Endothelial cell of umbilical vein (primary cell): ENCODE measurements around the gene IGF2BP2. TPM values are rescaled to one million over a fixed set of nuclear protein-coding genes. Genes with fewer than 3 reads are reported as not detected.

Experiments
- BruUV-seq: library from RNA; stranded (reverse); fragments of 400-500 nt; replicated peaks from 2 replicates; lab custom pipeline; 2021; lab: Mats Ljungman, UMichigan
- CTCF ChIA-PET: fragments of 300-600, 350-600 bp; sonication (Branson Sonifier 250); formaldehyde crosslinking; loops from one replicate; lab custom pipeline; 2021; ENCODE audit warnings: antibody characterized with exemption, inconsistent platforms; lab: Charles Lee
- POLR2A ChIA-PET: fragments of 300-600, 350-600 bp; sonication (Branson Sonifier 250); formaldehyde crosslinking; loops from one replicate; lab custom pipeline; 2021; ENCODE audit warnings: antibody characterized with exemption, inconsistent platforms; lab: Charles Lee
- DNase-seq: peaks from one replicate; pipeline ENCODE4 v3.0.0-alpha.2; 2011; ENCODE audit warnings: low read depth, low spot score
- FAIRE-seq: peaks from 2 replicates; lab custom pipeline; 2011; peaks lifted over from hg19 to GRCh38; lab: Jason Lieb, UNC
- H2AFZ ChIP-seq: 2 replicates; pipeline ENCODE4 v1.6.0; 2012; ENCODE audit warnings: low read depth, low read length, control low read depth, inconsistent platforms
- H3K27ac ChIP-seq: 2 replicates; pipeline ENCODE4 v1.5.1; 2011; ENCODE audit warnings: low read depth, mild to moderate bottlenecking, control low read depth, low read length, moderate library complexity; ENCODE audit not compliant: insufficient read depth
- H3K27me3 ChIP-seq, 2 experiments: 2 replicates each; pipeline versions ENCODE4 v1.6.0 to v1.6.1; 2011; ENCODE audit warnings: low read length in 2 of 2, mixed read lengths in 1 of 2; ENCODE audit not compliant: control insufficient read depth in 2 of 2, insufficient read depth in 2 of 2
- H3K36me3 ChIP-seq, 2 experiments: 2 replicates in 1 of 2; 3 replicates in 1 of 2; pipeline ENCODE4 v1.5.1; 2011; ENCODE audit warnings: low read length in 2 of 2, mild to moderate bottlenecking in 1 of 2, moderate library complexity in 1 of 2; ENCODE audit not compliant: control insufficient read depth in 2 of 2, insufficient read depth in 2 of 2; ENCODE audit errors: extremely low read depth in 1 of 2
- H3K4me1 ChIP-seq: 3 replicates; pipeline ENCODE4 v1.5.1; 2011; ENCODE audit warnings: mild to moderate bottlenecking, low read length; ENCODE audit not compliant: control insufficient read depth, insufficient read depth; ENCODE audit errors: extremely low read depth
- H3K4me2 ChIP-seq: 2 replicates; pipeline ENCODE4 v1.6.1; 2011; ENCODE audit warnings: low read length, control low read depth, mixed read lengths; ENCODE audit not compliant: insufficient read depth
- H3K4me3 ChIP-seq, 3 experiments: fragments of 200-600 bp in 1 of 3; sonication (generic), shearing (Covaris generic) in 1 of 3; replicated peaks in 1 of 3; 2 replicates each; pipeline ENCODE4 v1.5.1; 2011 to 2016; ENCODE audit warnings: control low read depth in 3 of 3, low read length in 3 of 3, mild to moderate bottlenecking in 2 of 3, inconsistent platforms in 1 of 3, low read depth in 1 of 3, moderate library complexity in 1 of 3; ENCODE audit not compliant: insufficient read depth in 1 of 3
- H3K79me2 ChIP-seq: 2 replicates; pipeline ENCODE4 v1.6.0; 2012; ENCODE audit warnings: low read length, inconsistent platforms; ENCODE audit not compliant: control insufficient read depth, insufficient read depth
- H3K9ac ChIP-seq: replicated peaks from 2 replicates; pipeline ENCODE3; 2011; ENCODE audit warnings: low read length, control low read depth; ENCODE audit not compliant: insufficient read depth; ENCODE audit errors: extremely low read depth
- H3K9me1 ChIP-seq: replicated peaks from 3 replicates; pipeline ENCODE4 v1.6.0; 2011; ENCODE audit warnings: mild to moderate bottlenecking, low read length; ENCODE audit not compliant: control insufficient read depth, insufficient read depth; ENCODE audit errors: extremely low read depth
- H3K9me3 ChIP-seq: replicated peaks from 2 replicates; pipeline ENCODE4 v1.5.1; 2012; ENCODE audit warnings: low read length, inconsistent platforms; ENCODE audit not compliant: control insufficient read depth, insufficient read depth
- H4K20me1 ChIP-seq: replicated peaks from 2 replicates; pipeline ENCODE3; 2011; ENCODE audit warnings: mild to moderate bottlenecking, low read length; ENCODE audit not compliant: control insufficient read depth, insufficient read depth; ENCODE audit errors: extremely low read depth
- EZH2 ChIP-seq: IDR thresholded peaks from 2 replicates; pipeline ENCODE4 v1.6.1; 2012; ENCODE audit warnings: borderline replicate concordance, low read depth, mild to moderate bottlenecking, moderate library complexity, low read length, inconsistent platforms; ENCODE audit not compliant: severe bottlenecking
- FOS ChIP-seq: IDR thresholded peaks from 2 replicates; pipeline ENCODE4 v1.6.1; 2011; ENCODE audit warnings: mild to moderate bottlenecking, low read length, moderate library complexity, borderline replicate concordance; ENCODE audit not compliant: insufficient read depth
- GATA2 ChIP-seq: IDR thresholded peaks from 2 replicates; pipeline ENCODE4 v1.7.0; 2011; ENCODE audit warnings: low read depth, mild to moderate bottlenecking, moderate library complexity, mixed read lengths, low read length; ENCODE audit not compliant: insufficient read length, insufficient read depth
- JUN ChIP-seq: IDR thresholded peaks from 2 replicates; pipeline ENCODE4 v1.6.1; 2011; ENCODE audit warnings: borderline replicate concordance, low read depth; ENCODE audit not compliant: insufficient read length, insufficient read depth
- MYC ChIP-seq: IDR thresholded peaks from one replicate; pipeline ENCODE4 v1.6.1; 2011; ENCODE audit warnings: mild to moderate bottlenecking, low read depth, low read length
- POLR2A ChIP-seq: IDR thresholded peaks from 2 replicates; pipeline ENCODE4 v1.6.1; 2012; ENCODE audit warnings: low read depth, mild to moderate bottlenecking, control low read depth, low read length
- POLR2AphosphoS5 ChIP-seq: IDR thresholded peaks from 2 replicates; pipeline ENCODE4 v1.6.1; 2012; ENCODE audit warnings: low read depth, mild to moderate bottlenecking, control low read depth, low read length, moderate library complexity; ENCODE audit not compliant: insufficient read depth
- dilution Hi-C: fragments of 300-500 bp; cut with MboI; formaldehyde crosslinking; loops from one replicate; pipeline ENCODE4 v1.15.0; 2019; ENCODE audit warnings: low sequenced_read_pairs; ENCODE audit not compliant: extremely low pct_ligation_motif_present
- intact Hi-C: fragments of 100-400 bp; cut with micrococcal nuclease; formaldehyde crosslinking; loops from one replicate; pipeline ENCODE4 v1.10.0; 2022
- polyA plus RNA-seq, 4 experiments: library from polyadenylated mRNA; depleted of rRNA in 3 of 4; stranded (reverse) in 3 of 4; unstranded in 1 of 4; fragments of >200 nt; gene quantifications; 2 replicates each; pipeline versions ENCODE4 v1.2.1 to v1.2.3, GENCODE V29; 2011 to 2012; ENCODE audit warnings: missing spikeins in 1 of 4
- total RNA-seq: library from RNA; stranded (reverse); gene quantifications from 2 replicates; pipeline ENCODE4 v1.2.3, GENCODE V29; 2021
- TF ChIP-seq, protein P1 (sequence below), 2 donors: IDR thresholded peaks; 1 replicate in 1 of 2; 2 replicates in 1 of 2; pipeline ENCODE4 v1.5.1; 2011; ENCODE audit warnings: low read length in 2 of 2, mild to moderate bottlenecking in 2 of 2, moderate library complexity in 2 of 2, control low read depth in 1 of 2, inconsistent platforms in 1 of 2, low read depth in 1 of 2; ENCODE audit not compliant: insufficient read depth in 1 of 2; ENCODE audit errors: extremely low read depth in 1 of 2
- TF ChIP-seq, protein P2 (sequence below): IDR thresholded peaks from 2 replicates; pipeline ENCODE4 v1.6.1; 2011; ENCODE audit not compliant: insufficient read depth, insufficient read length

Gene IGF2BP2
- total and polyA plus RNA-seq, 2 donors (not counting 3 experiments of a cell fraction or from before 2014, with no cell fraction given): 10.7 to 130 TPM

- no peaks in the 10 kb centered on the region for H3K27me3 ChIP-seq
- ChIA-PET CTCF (no interaction called here), POLR2A (no interaction called here)
- no peak overlapping the region for H3K9ac ChIP-seq
- no peak overlapping the region for H3K4me2 ChIP-seq
- H3K9me1 ChIP-seq: no peaks in the 10 kb centered on the region
- H3K4me1 ChIP-seq: peaks cover 45% of the 10 kb centered on the region
- no peaks in the 10 kb centered on the region for H3K9me3 ChIP-seq
- FAIRE-seq: no peak
- TF ChIP-seq POLR2A: no peak
- TF ChIP-seq POLR2AphosphoS5: no peak
- TF ChIP-seq, protein P1, sequence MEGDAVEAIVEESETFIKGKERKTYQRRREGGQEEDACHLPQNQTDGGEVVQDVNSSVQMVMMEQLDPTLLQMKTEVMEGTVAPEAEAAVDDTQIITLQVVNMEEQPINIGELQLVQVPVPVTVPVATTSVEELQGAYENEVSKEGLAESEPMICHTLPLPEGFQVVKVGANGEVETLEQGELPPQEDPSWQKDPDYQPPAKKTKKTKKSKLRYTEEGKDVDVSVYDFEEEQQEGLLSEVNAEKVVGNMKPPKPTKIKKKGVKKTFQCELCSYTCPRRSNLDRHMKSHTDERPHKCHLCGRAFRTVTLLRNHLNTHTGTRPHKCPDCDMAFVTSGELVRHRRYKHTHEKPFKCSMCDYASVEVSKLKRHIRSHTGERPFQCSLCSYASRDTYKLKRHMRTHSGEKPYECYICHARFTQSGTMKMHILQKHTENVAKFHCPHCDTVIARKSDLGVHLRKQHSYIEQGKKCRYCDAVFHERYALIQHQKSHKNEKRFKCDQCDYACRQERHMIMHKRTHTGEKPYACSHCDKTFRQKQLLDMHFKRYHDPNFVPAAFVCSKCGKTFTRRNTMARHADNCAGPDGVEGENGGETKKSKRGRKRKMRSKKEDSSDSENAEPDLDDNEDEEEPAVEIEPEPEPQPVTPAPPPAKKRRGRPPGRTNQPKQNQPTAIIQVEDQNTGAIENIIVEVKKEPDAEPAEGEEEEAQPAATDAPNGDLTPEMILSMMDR (IDR thresholded peaks at IDR 0.05; ENCODE audit: extremely low read depth in 1 of 2, insufficient read depth in 1 of 2, low read depth in 1 of 2, low read length in 2 of 2): no peak
- no peak for TF ChIP-seq MYC
- TF ChIP-seq GATA2: no peak
- no peak for TF ChIP-seq FOS
- no peak for TF ChIP-seq JUN
- TF ChIP-seq, protein P2, sequence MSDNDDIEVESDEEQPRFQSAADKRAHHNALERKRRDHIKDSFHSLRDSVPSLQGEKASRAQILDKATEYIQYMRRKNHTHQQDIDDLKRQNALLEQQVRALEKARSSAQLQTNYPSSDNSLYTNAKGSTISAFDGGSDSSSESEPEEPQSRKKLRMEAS: no peak
- TF ChIP-seq EZH2: no peak
- dilution Hi-C loops (no loop called here), intact Hi-C loops (no loop called here)
- no peak overlapping the region for H2AFZ ChIP-seq
- H3K79me2 ChIP-seq: peaks cover 88% of the 10 kb centered on the region
- BruUV-seq: no TSS peak
- peaks cover 2% of the 10 kb centered on the region for H4K20me1 ChIP-seq
- H3K4me3 ChIP-seq: no peak overlapping the region
- H3K27ac ChIP-seq: no peak overlapping the region
- H3K36me3 ChIP-seq: no peaks in the 10 kb centered on the region
- no peak for DNase-seq
Measured at GRCh38 chr3:185708392-185708791, 116.5 kb downstream of the IGF2BP2 start.
